Right ventricle myocardium superior (tissue), 1 donor: ENCODE results near the gene RGP1. TPM values are rescaled to one million over a fixed set of nuclear protein-coding genes. Genes with fewer than 3 reads are reported as not detected.

Experiments used
- ATAC-seq: fragments of 200-7000 bp; cut with Tn5 transposase; one replicate; pipeline ENCODE4 v1.9.1; 2020; ENCODE audit warnings: mild to moderate bottlenecking; ENCODE audit not compliant: poor library complexity
- DNase-seq: peaks from one replicate; pipeline ENCODE4 v3.0.0-alpha.2; 2020
- intact Hi-C: fragments of 100-400 bp; cut with DNase I; formaldehyde crosslinking; loops from one replicate; pipeline ENCODE4 v1.11.2; 2022
- microRNA-seq: library from miRNA; unstranded; fragments of <30 nt; microRNA quantifications from one replicate; pipeline ENCODE4 v1.2.0, GENCODE V29; 2020
- total RNA-seq: library from RNA; stranded (reverse); fragmentation: NEBNext Ultra II Directional; extraction: Animal tissue kit (Norgen Biotek cat#: 25700); gene quantifications from one replicate; pipeline ENCODE4 v1.2.1, GENCODE V29; 2021
- donor health status: DM: no; HTN: yes; CAD: no; lungs with severe emphysema.

RGP1 gene
- total RNA-seq, 1 donor from 2014 or later, result 28.5 TPM

DNA sequence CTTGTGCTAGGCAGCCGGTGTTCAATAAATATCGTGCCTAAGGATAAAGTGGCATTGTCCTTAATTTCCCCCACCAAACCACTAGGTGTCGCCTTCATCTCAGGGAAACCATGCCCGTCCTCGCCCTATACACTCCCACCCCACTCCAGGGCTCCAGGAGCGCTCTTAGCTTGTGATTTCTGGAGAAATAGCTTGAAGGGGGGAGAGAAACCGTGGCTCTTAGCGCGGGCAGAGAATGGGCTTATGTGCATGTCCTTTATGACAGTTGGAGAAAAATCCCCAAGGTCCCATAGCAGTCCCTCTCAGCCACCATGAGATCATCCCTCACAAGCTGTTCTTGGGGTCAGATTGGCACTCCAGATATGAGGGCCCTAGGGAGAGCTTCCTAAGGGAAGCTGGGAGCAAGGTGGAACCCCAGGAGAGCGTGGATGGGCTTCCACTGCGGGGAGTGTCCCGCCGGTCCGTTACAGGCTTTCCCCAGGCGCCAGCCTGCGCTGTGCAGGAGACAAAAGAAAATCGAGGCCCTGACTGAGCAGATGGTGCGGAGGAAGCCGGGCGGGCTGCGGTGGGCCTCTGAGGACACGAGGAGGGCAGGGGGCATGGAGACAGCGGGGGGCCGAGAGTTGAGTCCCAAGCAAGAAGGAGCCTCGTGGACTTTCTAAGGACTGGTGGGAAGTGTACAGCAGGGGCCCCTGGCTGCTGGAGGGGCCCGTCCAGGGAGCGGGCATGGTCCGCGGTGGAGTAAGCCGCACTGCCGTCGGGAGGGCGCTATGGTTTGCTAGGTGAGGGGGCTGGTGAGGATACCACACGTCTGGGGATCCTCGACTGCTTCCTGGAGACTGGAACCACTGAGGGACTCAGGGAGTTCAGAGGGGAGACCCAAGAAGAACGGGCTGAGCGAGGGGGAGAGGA, 41.6 kb downstream of the RGP1 start:
- DNase-seq (peak; percentile 74), ATAC-seq (peak; percentile 88)
- intact Hi-C loops, result loop anchor here (2.0 to 10.0 kb wide), 3 partner anchors 37 to 234 kb away; partner anchors contain the start of genes FAM221B and TMEM8B

DNA sequence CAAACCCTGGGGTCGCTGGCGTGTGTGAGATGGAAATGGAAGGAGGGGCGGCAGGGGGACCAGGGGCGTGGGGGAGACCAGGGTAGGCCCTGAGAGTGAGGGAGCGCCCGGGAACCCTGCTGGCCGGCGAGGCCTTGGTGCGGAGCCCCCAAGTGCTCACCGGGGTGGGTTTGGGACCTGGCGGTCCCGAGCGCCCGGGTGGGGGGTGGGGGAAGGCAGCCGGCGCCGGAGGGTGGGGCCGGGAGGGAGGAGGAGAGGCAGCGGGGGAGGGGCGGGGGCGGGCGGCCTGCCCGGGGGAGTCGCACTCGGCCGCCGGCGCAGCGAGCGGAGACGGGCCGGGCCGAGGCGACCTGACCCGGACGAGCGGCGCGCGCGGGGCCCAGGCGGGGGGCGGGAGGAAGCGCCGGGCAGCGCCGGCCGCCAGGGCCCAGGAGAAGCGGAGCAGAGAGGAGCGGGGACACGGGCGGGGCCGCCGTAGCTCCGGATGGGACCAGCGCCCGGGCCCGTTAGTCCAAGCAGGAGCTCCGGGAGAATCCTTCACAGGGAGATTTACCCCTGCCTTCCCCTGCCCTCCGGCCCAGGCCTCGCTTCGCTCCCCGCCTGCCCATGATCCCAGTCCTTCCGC, 42.3 kb downstream of the RGP1 start, which contains the start of gene NPR2:
TSS of gene NPR2 (plus strand) at position 295 of the 625 bp plus-strand sequence. CDS start 818 bp downstream, outside the sequence.
- intact Hi-C loops, result loop anchor here (2.0 to 10.0 kb wide), 3 partner anchors 36 to 233 kb away; partner anchors contain the start of genes FAM221B and TMEM8B
- DNase-seq, result peak; percentile 70
- ATAC-seq, result peak; percentile 81

DNA sequence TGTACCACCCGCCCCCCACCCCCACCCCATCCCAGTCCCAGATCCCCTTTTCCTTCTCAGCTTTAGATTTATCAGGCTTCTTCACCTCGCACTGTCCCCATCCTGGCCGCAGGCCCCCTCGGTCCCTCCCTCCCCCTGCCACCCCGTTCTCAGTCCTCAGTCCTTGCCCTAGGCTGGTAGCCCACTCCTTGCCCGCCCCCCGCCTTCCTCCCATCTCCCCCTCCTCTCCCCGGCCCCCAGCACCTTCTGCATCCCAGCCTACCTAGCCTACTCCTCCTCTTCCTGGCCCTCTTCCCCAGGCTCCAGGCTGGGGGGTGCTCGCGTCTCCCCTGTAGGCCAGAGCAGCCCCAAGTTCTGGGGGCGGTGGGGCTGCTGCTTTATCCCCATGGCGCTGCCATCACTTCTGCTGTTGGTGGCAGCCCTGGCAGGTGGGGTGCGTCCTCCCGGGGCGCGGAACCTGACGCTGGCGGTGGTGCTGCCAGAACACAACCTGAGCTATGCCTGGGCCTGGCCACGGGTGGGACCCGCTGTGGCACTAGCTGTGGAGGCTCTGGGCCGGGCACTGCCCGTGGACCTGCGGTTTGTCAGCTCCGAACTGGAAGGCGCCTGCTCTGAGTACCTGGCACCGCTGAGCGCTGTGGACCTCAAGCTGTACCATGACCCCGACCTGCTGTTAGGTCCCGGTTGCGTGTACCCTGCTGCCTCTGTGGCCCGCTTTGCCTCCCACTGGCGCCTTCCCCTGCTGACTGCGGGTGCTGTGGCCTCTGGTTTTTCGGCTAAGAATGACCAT, 43.1 kb downstream of the RGP1 start:
- intact Hi-C loops, result loop anchor here (5.0 to 10.0 kb wide), 2 partner anchors 35 to 233 kb away; partner anchors contain the start of genes FAM221B and TMEM8B
- ATAC-seq (no peak), DNase-seq (no peak)

DNA sequence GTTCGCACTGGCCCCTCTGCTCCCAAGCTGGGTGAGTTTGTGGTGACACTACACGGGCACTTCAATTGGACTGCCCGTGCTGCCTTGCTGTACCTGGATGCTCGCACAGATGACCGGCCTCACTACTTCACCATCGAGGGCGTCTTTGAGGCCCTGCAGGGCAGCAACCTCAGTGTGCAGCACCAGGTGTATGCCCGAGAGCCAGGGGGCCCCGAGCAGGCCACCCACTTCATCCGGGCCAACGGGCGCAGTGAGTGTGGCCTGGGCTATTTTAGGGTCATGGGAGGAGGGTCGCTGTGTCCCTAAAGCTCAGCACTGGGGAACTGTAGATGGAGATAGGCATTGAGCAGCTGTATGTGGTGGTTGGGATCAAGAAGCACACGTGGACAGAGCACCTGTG, 43.7 kb downstream of the RGP1 start:
- no peak for ATAC-seq
- intact Hi-C loops, result loop anchor here (5.0 to 10.0 kb wide), 2 partner anchors 34 to 232 kb away; partner anchors contain the start of genes FAM221B and TMEM8B
- no peak for DNase-seq

DNA sequence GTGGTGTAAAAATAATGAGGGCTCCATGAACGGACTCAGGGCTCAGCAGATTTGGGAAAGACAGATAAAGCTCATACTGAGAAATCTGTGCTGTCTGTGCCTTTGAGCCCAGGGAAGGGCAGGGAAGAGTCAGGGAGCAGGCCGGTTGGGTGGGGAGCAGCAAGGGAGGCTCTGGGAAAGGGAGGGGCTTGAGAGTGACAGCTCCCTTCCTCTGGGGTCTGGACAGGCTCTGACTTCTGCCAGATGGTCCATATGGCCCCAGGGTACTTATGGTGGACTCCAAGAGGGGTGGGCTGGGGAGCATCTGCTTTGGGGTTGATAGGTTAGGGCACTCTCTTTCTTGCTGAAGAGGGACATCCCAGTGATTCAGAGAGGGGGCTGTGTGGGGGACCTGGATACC, 44.4 kb downstream of the RGP1 start:
- intact Hi-C loops, result loop anchor here (5.0 to 10.0 kb wide), 2 partner anchors 34 to 231 kb away; partner anchors contain the start of genes FAM221B and TMEM8B
- no peak for ATAC-seq
- no peak for DNase-seq

DNA sequence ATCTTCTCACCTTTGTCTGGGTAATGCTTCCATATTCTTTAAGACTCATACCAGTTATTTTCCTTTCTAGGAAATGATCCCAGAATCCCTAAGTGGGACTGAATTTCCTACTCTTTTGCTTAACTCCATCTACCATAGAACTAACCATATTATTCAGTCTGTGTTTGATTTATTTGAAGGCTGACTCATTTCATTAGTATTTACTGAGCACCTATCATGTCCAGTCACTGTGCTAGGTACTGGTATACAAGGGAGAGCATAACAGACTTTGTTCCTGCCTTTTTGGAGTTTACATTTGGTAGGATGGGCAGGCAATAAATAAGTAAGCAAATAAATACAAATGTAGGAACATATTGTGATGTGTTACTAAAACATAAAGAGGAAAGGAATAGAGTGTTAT, 46.6 kb downstream of the RGP1 start:
- DNase-seq, result no peak
- ATAC-seq, result no peak
- intact Hi-C loops, result loop anchor here (10.0 kb wide), 1 partner anchor 229 kb away; no protein-coding TSS in a partner anchor

DNA sequence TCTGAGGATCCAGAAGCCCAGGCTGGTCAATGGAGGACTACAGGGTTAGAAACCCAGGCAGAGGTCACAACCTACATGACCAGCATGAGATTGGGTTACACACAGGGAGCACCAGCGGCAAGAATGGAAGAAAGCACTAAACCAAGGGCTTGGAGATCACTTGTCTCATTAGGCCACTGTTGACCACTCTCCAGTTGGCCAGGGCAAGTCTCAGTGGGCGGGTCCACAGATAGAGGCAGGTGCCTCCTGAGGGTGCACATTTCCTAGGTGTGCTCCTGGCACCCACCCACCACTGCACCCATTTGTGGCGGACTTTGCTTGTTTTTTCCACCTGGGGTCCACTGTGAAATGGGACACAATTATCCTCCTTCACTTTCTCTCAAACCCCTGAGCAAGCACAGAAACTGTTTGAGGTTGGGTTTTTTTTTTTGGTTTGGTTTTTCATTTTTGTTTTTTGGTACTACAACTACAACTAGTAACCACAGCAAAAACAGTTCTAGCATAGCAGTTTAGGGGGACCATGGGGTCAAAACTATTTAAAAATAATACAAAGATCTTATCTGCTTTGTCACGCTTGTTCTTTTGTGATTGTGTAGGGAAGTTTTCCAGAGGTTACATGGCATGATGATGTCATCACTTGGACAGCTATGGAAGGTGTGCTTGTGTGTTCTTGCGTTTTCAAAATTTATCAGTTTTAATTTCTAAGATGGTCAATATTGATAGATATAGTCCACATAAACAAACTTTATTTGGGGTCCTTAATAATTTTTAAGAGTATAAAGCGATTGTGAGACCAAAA, 48.4 kb downstream of the RGP1 start:
- intact Hi-C loops, result loop anchor here (10.0 kb wide), 1 partner anchor 227 kb away; no protein-coding TSS in a partner anchor
- ATAC-seq, result no peak
- no peak for DNase-seq

DNA sequence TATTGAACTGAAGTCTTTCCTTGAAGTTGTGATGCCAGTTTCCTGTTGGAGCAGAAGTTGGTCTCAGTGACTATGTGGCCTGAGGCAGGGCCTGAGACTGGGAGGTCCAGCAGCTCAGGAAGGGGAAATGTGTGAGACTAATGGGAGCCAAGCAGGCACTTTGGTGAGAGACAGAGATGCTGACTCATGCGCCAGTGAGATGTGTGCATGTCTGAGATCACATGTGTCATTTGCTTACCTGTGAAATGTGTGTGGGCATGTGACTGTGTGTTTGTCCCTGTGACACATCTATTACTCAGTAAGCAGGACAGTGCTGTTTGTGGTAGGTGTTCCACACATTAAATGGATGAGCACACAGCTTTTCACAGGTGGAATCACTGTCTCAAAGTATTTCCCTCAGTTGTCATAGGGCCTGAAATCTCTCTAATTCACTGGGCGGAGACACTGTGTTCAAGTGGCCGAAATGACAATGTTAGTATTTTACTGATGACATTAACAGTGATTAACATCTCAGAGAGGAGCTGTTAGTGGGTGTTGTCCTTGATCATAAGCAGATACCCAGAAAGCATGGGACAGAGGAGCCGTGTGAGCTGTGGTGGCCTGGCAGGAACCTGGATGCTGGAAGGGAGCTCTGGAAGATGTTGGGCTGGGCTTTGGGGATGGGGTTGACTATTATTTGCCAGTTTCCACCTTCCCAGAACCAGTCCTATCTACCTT, 49.7 kb downstream of the RGP1 start:
- DNase-seq (no peak), ATAC-seq (no peak)
- intact Hi-C loops, result loop anchor here (10.0 kb wide), 1 partner anchor 226 kb away; no protein-coding TSS in a partner anchor

DNA sequence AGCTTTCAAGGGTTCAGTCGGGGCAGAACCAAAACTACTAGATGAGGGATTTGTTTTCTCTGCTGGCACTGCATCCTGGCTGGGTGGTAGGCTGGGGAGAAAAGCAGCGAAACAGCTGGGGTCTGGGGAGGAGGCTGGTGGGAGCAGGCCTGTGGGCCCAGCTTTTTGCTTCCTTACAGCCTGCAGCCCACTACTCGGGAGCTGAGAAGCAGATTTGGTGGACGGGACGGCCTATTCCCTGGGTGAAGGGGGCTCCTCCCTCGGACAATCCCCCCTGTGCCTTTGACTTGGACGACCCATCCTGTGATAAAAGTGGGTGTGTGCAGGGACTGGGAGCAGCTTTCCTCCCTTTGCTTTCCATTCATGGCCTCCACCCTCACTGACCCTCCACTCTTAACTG, 51.4 kb downstream of the RGP1 start:
- intact Hi-C loops, result no loop called here
- ATAC-seq, result no peak

DNA sequence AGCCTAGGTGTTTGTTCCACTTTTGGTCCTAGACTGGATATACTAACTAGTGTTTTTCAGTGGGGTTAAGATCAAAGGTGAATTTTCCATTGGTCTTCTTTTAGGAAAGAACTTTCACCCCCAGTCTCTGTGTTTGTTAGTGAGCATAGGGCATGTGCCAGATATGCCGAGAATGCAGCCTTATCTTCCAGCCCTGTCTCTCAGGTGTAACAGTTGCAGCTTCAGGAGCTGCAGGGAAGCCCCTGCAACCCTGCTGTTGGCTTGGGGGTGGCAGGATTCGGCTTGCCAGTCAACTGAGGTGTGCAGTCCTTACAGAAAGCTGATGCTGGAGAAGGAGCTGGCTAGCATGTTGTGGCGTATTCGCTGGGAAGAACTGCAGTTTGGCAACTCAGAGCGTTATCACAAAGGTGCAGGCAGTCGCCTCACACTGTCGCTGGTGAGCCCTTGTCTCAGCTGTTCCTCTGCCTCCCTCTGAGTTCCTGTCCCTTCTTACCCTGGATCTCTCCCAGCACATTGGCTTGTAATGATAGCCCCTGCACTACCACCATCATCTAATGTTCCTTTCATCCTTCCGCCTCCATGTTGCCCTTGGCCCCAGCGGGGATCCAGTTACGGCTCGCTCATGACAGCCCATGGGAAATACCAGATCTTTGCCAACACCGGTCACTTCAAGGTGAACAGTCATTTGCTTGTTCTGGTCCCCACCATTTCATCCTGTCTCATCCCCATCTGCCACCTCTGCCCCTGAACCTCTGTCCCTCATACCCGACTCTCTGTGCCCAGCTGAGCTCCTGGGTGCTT, 52.4 kb downstream of the RGP1 start:
- no peak for ATAC-seq

More for the DNA sequence above, 51.4 kb downstream of the RGP1 start:
- no peak for DNase-seq

DNA sequence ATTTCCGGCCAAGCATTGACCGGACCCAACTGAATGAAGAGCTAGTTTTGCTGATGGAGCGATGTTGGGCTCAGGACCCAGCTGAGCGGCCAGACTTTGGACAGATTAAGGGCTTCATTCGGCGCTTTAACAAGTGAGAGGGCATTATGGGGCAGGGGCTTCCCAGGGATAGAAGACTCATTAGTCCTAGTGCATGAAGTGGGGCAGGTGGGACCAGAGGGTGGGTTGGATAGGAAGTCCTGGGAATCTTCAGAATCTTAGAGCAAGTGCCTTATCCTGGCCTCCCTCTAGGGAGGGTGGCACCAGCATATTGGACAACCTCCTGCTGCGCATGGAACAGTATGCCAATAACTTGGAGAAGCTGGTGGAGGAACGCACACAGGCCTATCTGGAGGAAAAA, 57.0 kb downstream of the RGP1 start:
- ATAC-seq, result no peak
- DNase-seq, result no peak
- intact Hi-C loops, result no loop called here

More for the DNA sequence above, 52.4 kb downstream of the RGP1 start:
- no peak for DNase-seq
- intact Hi-C loops, result no loop called here

Small RNA genes within 50 kb of the gene (microRNA-seq; reads per million reads assigned to microRNA genes)
- gene MIR6852 (not detected), gene MIR6853 (not detected)

Other genes starting within 250 kb of the RGP1 start
- gene TESK1, start 144.0 kb upstream of the RGP1 start, total RNA-seq, result 25.0 TPM
- 0.59 TPM for gene CD72, start 130.9 kb upstream of the RGP1 start, total RNA-seq
- not detected for gene SIT1, start 98.4 kb upstream of the RGP1 start, total RNA-seq
- 19,155 TPM for gene RMRP, start 91.3 kb upstream of the RGP1 start, total RNA-seq
- gene CCDC107, start 91.0 kb upstream of the RGP1 start, total RNA-seq, result 48.4 TPM
- 0.24 TPM for gene ARHGEF39, start 84.1 kb upstream of the RGP1 start, total RNA-seq
- not detected for gene CA9, start 75.4 kb upstream of the RGP1 start, total RNA-seq
- 966 TPM for gene TPM2, start 59.4 kb upstream of the RGP1 start, total RNA-seq
- 252 TPM for gene TLN1, start 17.1 kb upstream of the RGP1 start, total RNA-seq
- gene CREB3, start 16.6 kb upstream of the RGP1 start, total RNA-seq, result 20.3 TPM
- gene GBA2, start 59 bp upstream of the RGP1 start, total RNA-seq, result 74.6 TPM
- not detected for gene MSMP, start 5.0 kb downstream of the RGP1 start, total RNA-seq
- gene NPR2, start 42.3 kb downstream of the RGP1 start, total RNA-seq, result 24.2 TPM
- 1.8 TPM for gene SPAG8, start 63.0 kb downstream of the RGP1 start, total RNA-seq
- 82.9 TPM for gene HINT2, start 65.8 kb downstream of the RGP1 start, total RNA-seq
- not detected for gene FAM221B, start 79.4 kb downstream of the RGP1 start, total RNA-seq
- gene TMEM8B, start 79.9 kb downstream of the RGP1 start, total RNA-seq, result 13.3 TPM
- not detected for gene OR13J1, start 121.1 kb downstream of the RGP1 start, total RNA-seq
- 7.4 TPM for gene HRCT1, start 156.9 kb downstream of the RGP1 start, total RNA-seq
- 8.3 TPM for gene SPAAR, start 160.2 kb downstream of the RGP1 start, total RNA-seq
- not detected for gene OR2S2, start 208.9 kb downstream of the RGP1 start, total RNA-seq